Transverse colon (tissue), 4 donors: ENCODE measurements around the gene MSH3.

ENCODE experiments used
- CTCF ChIP-seq, 5 experiments: fragments of 200-600 bp in 3 of 5; fragments of 450-650 bp in 2 of 5; sonication (generic) in 3 of 5; IDR thresholded peaks; 1 replicate in 2 of 5; 2 replicates in 3 of 5; pipeline ENCODE4 v1.5.1; 2016 to 2017; ENCODE audit warnings: antibody characterized with exemption in 5 of 5, inconsistent platforms in 3 of 5, mild to moderate bottlenecking in 2 of 5, moderate library complexity in 1 of 5
- POLR2A ChIP-seq: fragments of 450-650 bp; IDR thresholded peaks from one replicate; pipeline ENCODE4 v1.6.1; 2016; ENCODE audit warnings: antibody characterized with exemption, mild to moderate bottlenecking, moderate library complexity
- POLR2AphosphoS5 ChIP-seq, 3 donors: sonication (generic); formaldehyde crosslinking; IDR thresholded peaks; one replicate each; pipeline ENCODE4 v1.6.1; 2016; ENCODE audit warnings: antibody characterized with exemption in 3 of 3

GRCh38 chr5:80608731-80609130 lies 45.7 kb upstream of the MSH3 start:
- TF ChIP-seq CTCF (IDR thresholded peaks at IDR 0.05) (no peak), POLR2A (no peak), POLR2AphosphoS5 (IDR thresholded peaks at IDR 0.05) (no peak)
